Caco-2 (cell line): ENCODE measurements around the gene KCNAB1. TPM values are rescaled to one million over a fixed set of nuclear protein-coding genes. Genes with fewer than 3 reads are reported as not detected.
A peak's percentile ranks its signal among the peaks of the same experiment; 100 is the strongest.

Source experiments
- BruUV-seq: library from RNA; stranded (reverse); fragments of 400-500 nt; replicated peaks from 2 replicates; lab custom pipeline; 2021; lab: Mats Ljungman, UMichigan
- CTCF ChIA-PET: fragments of 300-600 bp; sonication (Branson Sonifier 250); formaldehyde crosslinking; loops from one replicate; lab custom pipeline; 2022; ENCODE audit warnings: antibody characterized with exemption; lab: Charles Lee
- POLR2A ChIA-PET: fragments of 300-600 bp; sonication (Branson Sonifier 250); formaldehyde crosslinking; loops from one replicate; lab custom pipeline; 2022; ENCODE audit warnings: antibody characterized with exemption; lab: Charles Lee
- DNase-seq, 2 experiments: peaks; one replicate each; pipeline versions ENCODE4 v3.0.0 to v3.0.0-alpha.2; 2020 to 2022
- H3K27me3 ChIP-seq: replicated peaks from 2 replicates; pipeline ENCODE4 v1.6.0; 2011; ENCODE audit warnings: low read length; ENCODE audit not compliant: control insufficient read depth, insufficient read depth
- H3K36me3 ChIP-seq: 2 replicates; pipeline ENCODE4 v1.5.1; 2011; ENCODE audit warnings: low read length; ENCODE audit not compliant: control insufficient read depth, insufficient read depth
- H3K4me1 ChIP-seq: fragments of 250-450 bp; sonication (Bioruptor Pico); 2 replicates; pipeline ENCODE4 v1.5.1; 2020; ENCODE audit warnings: mild to moderate bottlenecking
- H3K4me3 ChIP-seq: 2 replicates; pipeline ENCODE4 v1.5.1; 2011; ENCODE audit warnings: low read depth, mild to moderate bottlenecking, control low read depth, low read length
- H3K9me3 ChIP-seq: fragments of 250-450 bp; sonication (Bioruptor Pico); 2 replicates; pipeline ENCODE4 v1.5.1; 2020; ENCODE audit warnings: mild to moderate bottlenecking, moderate library complexity
- H3K27ac Mint-ChIP-seq: one replicate; pipeline ENCODE4 v1.8.0; 2022; ENCODE audit warnings: mixed read lengths; ENCODE audit not compliant: unreplicated experiment
- H3K27me3 Mint-ChIP-seq: one replicate; pipeline ENCODE4 v1.8.0; 2022; ENCODE audit warnings: mixed read lengths; ENCODE audit not compliant: insufficient read depth, unreplicated experiment
- H3K36me3 Mint-ChIP-seq: one replicate; pipeline ENCODE4 v1.8.0; 2022; ENCODE audit warnings: mild to moderate bottlenecking, mixed read lengths; ENCODE audit not compliant: insufficient read depth, unreplicated experiment
- H3K4me1 Mint-ChIP-seq: one replicate; pipeline ENCODE4 v1.8.0; 2022; ENCODE audit warnings: low read depth, mixed read lengths; ENCODE audit not compliant: unreplicated experiment
- H3K4me3 Mint-ChIP-seq: one replicate; pipeline ENCODE4 v1.8.0; 2022; ENCODE audit warnings: mild to moderate bottlenecking, moderate library complexity, mixed read lengths; ENCODE audit not compliant: unreplicated experiment
- H3K9me3 Mint-ChIP-seq: one replicate; pipeline ENCODE4 v1.8.0; 2022; ENCODE audit warnings: mixed read lengths; ENCODE audit not compliant: unreplicated experiment
- intact Hi-C: fragments of 100-400 bp; cut with micrococcal nuclease; formaldehyde crosslinking; loops from one replicate; pipeline ENCODE4 v1.10.0; 2022; ENCODE audit not compliant: unreplicated experiment
- total RNA-seq: library from RNA; stranded (reverse); gene quantifications from 2 replicates; pipeline ENCODE4 v1.2.3, GENCODE V29; 2022
- TF ChIP-seq, protein P1 (sequence below), 2 experiments: fragments of 200-600 bp in 1 of 2; IDR thresholded peaks; 1 replicate in 1 of 2; 2 replicates in 1 of 2; pipeline versions ENCODE4 v1.5.1 to v1.8.0; 2011 to 2022; ENCODE audit warnings: antibody characterized with exemption in 1 of 2, control low read depth in 1 of 2, inconsistent platforms in 1 of 2, low read depth in 1 of 2, low read length in 1 of 2, mild to moderate bottlenecking in 1 of 2, moderate library complexity in 1 of 2; ENCODE audit not compliant: insufficient read depth in 1 of 2, severe bottlenecking in 1 of 2, unreplicated experiment in 1 of 2

Gene KCNAB1
- total RNA-seq, 1 experiment from 2014 or later, result 0.14 TPM

DNA sequence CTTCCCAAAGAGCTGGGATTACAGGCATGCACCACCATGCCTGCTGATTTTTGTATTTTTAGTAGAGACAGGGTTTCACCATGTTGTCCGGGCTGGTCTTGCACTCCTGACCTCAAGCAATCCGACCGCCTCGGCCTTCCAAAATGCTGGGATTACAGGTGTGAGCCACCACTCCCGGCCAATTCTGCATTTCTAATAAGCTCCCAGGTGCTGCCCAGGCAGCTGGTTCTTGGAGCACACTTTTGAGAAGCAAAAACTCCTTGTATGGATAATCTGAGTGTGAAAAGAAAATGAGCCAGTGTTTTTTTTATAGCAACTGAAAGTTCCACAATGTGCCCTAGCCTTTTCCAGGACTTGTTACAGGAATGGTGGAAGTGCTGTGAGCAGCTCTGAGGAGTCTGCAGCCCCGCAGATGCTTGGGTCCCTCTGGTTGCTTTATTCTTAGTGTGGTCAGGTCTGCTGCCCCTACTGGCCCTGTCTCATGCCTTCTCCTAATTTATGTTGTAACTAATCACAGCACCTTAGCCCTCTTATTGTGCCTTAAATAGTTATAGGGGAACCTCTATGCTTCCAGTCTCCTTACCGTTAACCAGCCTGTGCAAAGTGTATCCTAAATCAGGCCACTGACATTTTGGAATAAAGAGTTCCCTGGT is 13.5 kb upstream of the KCNAB1 start:
- no peaks in the 10 kb centered on the region for H3K4me1 ChIP-seq
- Mint-ChIP-seq H3K36me3 (no peaks in the 10 kb centered on the region), H3K27me3 (peaks cover 19% of the 10 kb centered on the region), H3K9me3 (no peaks in the 10 kb centered on the region), H3K4me1 (no peaks in the 10 kb centered on the region), H3K4me3 (no peak overlapping the region), H3K27ac (no peak overlapping the region)
- POLR2A ChIA-PET, result no interaction called here
- H3K4me3 ChIP-seq, result no peak overlapping the region
- no peaks in the 10 kb centered on the region for H3K36me3 ChIP-seq
- intact Hi-C loops, result no loop called here
- H3K9me3 ChIP-seq, result no peaks in the 10 kb centered on the region
- CTCF ChIA-PET, result no interaction called here
- no peak for DNase-seq
- TF ChIP-seq, protein P1, sequence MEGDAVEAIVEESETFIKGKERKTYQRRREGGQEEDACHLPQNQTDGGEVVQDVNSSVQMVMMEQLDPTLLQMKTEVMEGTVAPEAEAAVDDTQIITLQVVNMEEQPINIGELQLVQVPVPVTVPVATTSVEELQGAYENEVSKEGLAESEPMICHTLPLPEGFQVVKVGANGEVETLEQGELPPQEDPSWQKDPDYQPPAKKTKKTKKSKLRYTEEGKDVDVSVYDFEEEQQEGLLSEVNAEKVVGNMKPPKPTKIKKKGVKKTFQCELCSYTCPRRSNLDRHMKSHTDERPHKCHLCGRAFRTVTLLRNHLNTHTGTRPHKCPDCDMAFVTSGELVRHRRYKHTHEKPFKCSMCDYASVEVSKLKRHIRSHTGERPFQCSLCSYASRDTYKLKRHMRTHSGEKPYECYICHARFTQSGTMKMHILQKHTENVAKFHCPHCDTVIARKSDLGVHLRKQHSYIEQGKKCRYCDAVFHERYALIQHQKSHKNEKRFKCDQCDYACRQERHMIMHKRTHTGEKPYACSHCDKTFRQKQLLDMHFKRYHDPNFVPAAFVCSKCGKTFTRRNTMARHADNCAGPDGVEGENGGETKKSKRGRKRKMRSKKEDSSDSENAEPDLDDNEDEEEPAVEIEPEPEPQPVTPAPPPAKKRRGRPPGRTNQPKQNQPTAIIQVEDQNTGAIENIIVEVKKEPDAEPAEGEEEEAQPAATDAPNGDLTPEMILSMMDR (IDR thresholded peaks at IDR 0.05; ENCODE audit: insufficient read depth in 1 of 2, low read depth in 1 of 2, low read length in 1 of 2, severe bottlenecking in 1 of 2, unreplicated experiment in 1 of 2), result peak in 1 of 2 experiments; percentile 25
- no TSS peak for BruUV-seq
- no peaks in the 10 kb centered on the region; the same call in none of the 2 replicates for H3K27me3 ChIP-seq

- no peaks in the 10 kb centered on the region for H3K9me3 ChIP-seq
- peaks cover 22% of the 10 kb centered on the region for H3K27me3 Mint-ChIP-seq
- no peak overlapping the region for H3K27ac Mint-ChIP-seq
- H3K27me3 ChIP-seq, result no peaks in the 10 kb centered on the region; the same call in 1 of the 2 replicates
- no peak for DNase-seq
- H3K4me1 Mint-ChIP-seq, result no peaks in the 10 kb centered on the region
- no peak overlapping the region for H3K4me3 Mint-ChIP-seq
- no peak overlapping the region for H3K4me3 ChIP-seq
- no peaks in the 10 kb centered on the region for H3K36me3 Mint-ChIP-seq
- no TSS peak for BruUV-seq
- TF ChIP-seq, protein P1 (IDR thresholded peaks at IDR 0.05; ENCODE audit: insufficient read depth in 1 of 2, low read depth in 1 of 2, low read length in 1 of 2, severe bottlenecking in 1 of 2, unreplicated experiment in 1 of 2), result no peak
- H3K9me3 Mint-ChIP-seq, result no peaks in the 10 kb centered on the region
- ChIA-PET CTCF (no interaction called here), POLR2A (no interaction called here)
- no peaks in the 10 kb centered on the region for H3K36me3 ChIP-seq
- intact Hi-C loops, result no loop called here
- no peaks in the 10 kb centered on the region for H3K4me1 ChIP-seq
Measured at GRCh38 chr3:156107504-156107903, 12.9 kb upstream of the KCNAB1 start.

DNA sequence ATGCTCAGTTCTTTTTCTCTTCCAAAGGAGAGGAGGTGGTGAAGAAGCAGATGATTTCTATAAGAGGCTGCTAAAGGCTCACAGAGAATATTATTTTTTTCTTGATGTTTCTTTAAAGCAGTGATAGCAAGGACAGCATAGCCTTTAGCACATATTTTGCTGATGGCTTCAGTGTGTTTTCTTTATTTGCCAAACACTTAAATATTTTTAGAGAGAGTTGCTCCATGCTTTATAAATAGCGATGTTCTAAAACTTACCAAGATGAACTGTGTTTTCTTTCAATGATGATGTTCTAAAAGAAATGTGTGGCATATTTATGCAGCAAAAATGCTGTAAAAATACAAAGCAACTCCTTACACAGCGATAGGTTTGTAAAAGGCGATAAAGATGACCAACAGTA is 11.8 kb upstream of the KCNAB1 start:
- Histone ChIP-seq H3K27me3 (no peaks in the 10 kb centered on the region; the same call in 1 of the 2 replicates), H3K4me1 (no peaks in the 10 kb centered on the region), H3K9me3 (no peaks in the 10 kb centered on the region), H3K4me3 (no peak overlapping the region), H3K36me3 (no peaks in the 10 kb centered on the region)
- Mint-ChIP-seq H3K4me3 (no peak overlapping the region), H3K9me3 (no peaks in the 10 kb centered on the region), H3K36me3 (no peaks in the 10 kb centered on the region), H3K27ac (no peak overlapping the region), H3K4me1 (no peaks in the 10 kb centered on the region), H3K27me3 (peaks cover 22% of the 10 kb centered on the region)
- DNase-seq, result no peak
- TF ChIP-seq, protein P1 (IDR thresholded peaks at IDR 0.05; ENCODE audit: insufficient read depth in 1 of 2, low read depth in 1 of 2, low read length in 1 of 2, severe bottlenecking in 1 of 2, unreplicated experiment in 1 of 2), result no peak
- no TSS peak for BruUV-seq
- intact Hi-C loops, result no loop called here
- POLR2A ChIA-PET, result no interaction called here
- CTCF ChIA-PET, result no interaction called here
